ENCODE data around the gene PRKRIP1. TPM values are rescaled to one million over a fixed set of nuclear protein-coding genes. Genes with fewer than 3 reads are reported as not detected.

PRKRIP1 gene
- polyA plus RNA-seq, 6 donors from 2014 or later = 13.1 to 28.6 (median 17.4) TPM

DNA sequence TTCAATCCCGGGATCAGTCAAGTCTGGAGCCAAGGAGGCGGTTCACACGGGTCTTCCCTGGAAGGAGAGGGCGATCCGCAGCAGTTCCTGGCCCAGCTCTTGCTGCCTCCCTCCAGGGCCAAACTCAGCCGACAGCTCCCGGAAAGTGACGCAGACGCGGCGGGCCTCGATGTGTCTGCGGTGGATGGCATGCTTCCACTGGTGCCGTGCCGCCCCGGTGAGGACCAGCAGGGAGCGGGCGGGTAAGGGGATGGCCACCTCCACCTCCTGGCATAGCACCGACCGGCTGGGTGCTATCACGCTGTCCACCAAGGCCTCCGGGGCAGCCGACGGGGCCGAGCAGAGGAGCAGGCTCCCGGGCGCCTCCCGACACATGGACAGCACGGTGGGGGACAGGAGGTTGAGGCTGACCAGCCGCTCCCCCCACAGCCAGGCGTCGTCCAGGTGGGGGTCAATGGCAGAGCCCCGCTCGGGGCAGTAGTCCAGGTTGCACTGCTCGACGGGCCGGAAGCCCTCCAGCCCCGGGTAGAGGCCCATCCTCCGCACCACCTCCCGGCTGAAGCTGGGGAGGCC is 61.3 kb downstream of the PRKRIP1 start:
- no peaks in the 10 kb centered on the region for H3K27me3 Mint-ChIP-seq
- H3K36me3 Mint-ChIP-seq = peaks cover 0 to 6% of the 10 kb centered on the region in 2 donors
- no peak overlapping the region for H3K27ac Mint-ChIP-seq
- DNase-seq (no peak), ATAC-seq (ENCODE audit: low read depth in 2 of 2) (no peak)
- no peaks in the 10 kb centered on the region for H3K9me3 Mint-ChIP-seq
- no peak overlapping the region for H3K4me3 Mint-ChIP-seq
- peaks cover 8 to 20% (median 19%) of the 10 kb centered on the region in 3 donors for H3K4me1 Mint-ChIP-seq

DNA sequence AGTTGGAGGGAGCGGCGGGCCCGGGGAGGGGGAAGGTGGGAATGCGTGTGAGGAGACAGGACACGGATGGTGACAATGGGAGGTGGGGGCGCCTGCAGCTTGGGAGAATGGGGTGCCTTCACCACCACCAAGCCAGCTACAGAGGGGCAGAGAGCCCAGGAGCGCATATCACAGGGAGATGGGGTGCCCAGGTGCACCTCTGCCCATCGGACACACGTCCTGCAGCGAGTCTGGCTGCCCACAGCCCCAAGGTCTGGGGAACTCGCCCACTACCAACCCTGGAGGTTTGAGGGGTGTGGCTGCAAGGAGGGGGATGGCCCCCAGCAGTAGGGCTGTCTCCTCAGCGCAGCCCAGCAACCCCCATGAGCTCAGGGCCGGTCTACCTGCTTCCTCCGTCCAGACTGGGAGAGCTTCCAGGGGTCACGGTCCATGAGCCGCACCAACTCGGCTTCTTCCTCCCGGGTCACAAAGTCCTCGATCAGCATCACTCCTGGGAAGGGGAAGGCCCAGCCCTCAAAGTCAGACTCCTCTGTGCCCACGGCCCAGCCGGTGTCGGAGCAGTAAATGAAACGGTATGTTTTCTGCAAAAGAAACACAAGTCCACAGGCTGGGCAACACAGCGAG is 63.2 kb downstream of the PRKRIP1 start:
- H3K36me3 Mint-ChIP-seq = peaks cover 0 to 6% of the 10 kb centered on the region in 2 donors
- H3K4me3 Mint-ChIP-seq = no peak overlapping the region
- H3K27me3 Mint-ChIP-seq = no peaks in the 10 kb centered on the region
- no peak for ATAC-seq (ENCODE audit: low read depth in 2 of 2)
- H3K27ac Mint-ChIP-seq = peak overlapping the region in 1 of 6 donors; percentile 18
- H3K4me1 Mint-ChIP-seq = peaks cover 17 to 36% (median 30%) of the 10 kb centered on the region in 3 donors
- no peak for DNase-seq
- no peaks in the 10 kb centered on the region for H3K9me3 Mint-ChIP-seq

DNA sequence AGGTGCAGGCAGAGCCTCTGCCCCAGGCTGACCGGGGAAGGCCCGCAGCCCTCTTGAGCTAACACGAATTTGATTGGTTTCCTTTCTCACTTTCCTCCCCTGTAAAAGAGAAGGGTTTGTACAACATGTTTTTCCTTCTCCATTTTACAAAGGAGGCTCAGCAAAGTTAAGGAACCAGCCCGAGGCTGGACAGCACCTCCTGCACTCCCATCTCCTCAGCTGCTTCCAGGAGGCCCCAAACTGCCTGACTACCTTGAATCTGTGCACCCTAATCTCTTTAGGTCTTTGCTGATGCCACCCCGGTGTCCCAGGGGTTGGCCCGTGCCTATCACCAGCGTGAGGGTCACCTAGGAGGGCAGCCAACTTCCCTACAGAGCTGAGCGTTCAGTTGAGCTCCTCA is 64.3 kb downstream of the PRKRIP1 start:
- Mint-ChIP-seq H3K27me3 (no peaks in the 10 kb centered on the region), H3K36me3 (no peaks in the 10 kb centered on the region), H3K27ac (peak overlapping the region in 1 of 6 donors; percentile 63), H3K4me1 (peaks cover 15 to 39% (median 25%) of the 10 kb centered on the region in 3 donors), H3K9me3 (no peaks in the 10 kb centered on the region), H3K4me3 (peak overlapping the region in 1 of 8 donors; percentile 24)
- DNase-seq (no peak), ATAC-seq (ENCODE audit: low read depth in 2 of 2) (no peak)

DNA sequence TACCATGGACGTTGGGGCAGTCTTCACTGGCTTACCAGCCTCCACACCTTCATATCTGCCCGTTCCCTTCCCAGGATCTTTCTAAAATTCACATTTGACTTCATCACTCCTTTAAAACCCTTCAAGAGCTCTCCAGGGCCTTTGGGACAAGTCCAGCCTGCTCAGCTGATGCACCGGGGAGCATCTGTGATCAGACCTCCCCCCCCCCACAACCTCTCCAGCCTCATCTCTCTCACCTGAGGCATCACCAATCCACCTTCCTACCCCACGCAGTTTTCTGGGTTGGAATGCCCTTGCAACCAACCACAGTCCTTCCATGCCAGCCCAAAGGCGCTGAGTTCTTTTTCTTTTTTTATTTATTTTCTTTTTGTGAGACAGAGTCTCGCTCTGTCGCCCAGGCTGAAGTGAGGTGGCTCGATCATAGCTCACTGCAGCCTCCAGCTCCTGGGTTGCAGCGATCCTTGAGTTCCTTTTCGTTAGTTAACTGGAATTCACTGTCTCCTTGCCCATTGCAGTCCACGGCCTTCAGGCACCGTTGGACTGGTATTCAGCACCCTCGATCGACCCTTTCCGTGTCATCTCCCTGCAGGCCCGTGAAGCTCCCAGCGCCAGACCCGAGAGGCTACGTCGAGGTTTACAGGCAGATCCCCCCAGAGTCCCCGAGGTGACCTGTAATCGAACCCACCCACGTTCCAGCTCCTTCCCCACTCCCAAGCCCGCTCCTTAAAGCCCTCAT is 67.8 kb downstream of the PRKRIP1 start:
- Mint-ChIP-seq H3K27ac (peak overlapping the region in 4 of 6 donors; percentile 33 to 94 (median 74)), H3K4me1 (peaks cover 24 to 53% (median 40%) of the 10 kb centered on the region in 3 donors), H3K9me3 (no peaks in the 10 kb centered on the region), H3K4me3 (peak overlapping the region; percentile 81 to 95 (median 87)), H3K27me3 (no peaks in the 10 kb centered on the region), H3K36me3 (no peaks in the 10 kb centered on the region)
- no peak for ATAC-seq (ENCODE audit: low read depth in 2 of 2)
- DNase-seq = no peak

DNA sequence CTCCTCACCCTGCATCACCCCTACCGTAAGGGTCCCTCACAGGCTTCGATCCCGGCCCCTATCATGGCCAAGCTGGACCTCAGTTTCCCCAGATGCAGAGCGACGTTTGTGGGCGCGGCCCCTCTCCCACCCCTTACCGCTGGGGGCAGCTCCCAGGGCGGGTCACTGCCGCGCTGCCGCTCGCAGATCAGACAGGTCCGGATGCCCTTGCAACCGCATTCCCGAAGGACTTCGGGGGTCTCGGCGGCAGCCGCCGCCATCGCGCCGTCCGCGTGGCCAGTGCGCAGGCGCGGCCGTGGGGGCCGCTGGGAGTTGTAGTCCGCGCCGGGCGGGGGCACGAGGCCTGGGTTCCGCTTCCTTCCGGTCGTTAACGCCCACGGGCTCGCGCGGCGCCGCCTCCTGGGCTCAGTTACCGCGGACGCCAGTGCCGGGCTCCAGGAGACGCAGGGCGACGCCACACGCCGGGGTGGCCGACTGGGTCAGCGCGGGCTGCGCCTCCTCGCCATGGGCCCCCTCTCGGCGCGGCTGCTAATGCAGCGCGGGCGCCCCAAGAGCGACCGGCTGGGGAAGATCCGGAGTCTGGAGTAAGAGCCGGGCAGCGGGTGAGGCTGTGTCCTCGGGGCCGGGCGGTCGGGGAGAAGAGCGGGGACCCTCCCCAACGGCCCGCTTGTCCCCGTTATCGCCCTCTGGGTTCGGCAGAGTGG is 68.6 kb downstream of the PRKRIP1 start, which contains the start of the genes ALKBH4 and LRWD1:
ALKBH4 (minus strand) TSS at position 287 of the 704 bp plus-strand sequence; CDS start at position 260, 27 bp downstream.
LRWD1 (plus strand) TSS at position 408 of the 704 bp plus-strand sequence; CDS start at position 505, 97 bp downstream.
- peak within 1 kb of the TSS; percentile 47 to 94 (median 74) for H3K27ac Mint-ChIP-seq
- H3K4me3 Mint-ChIP-seq = peak within 1 kb of the TSS; percentile 81 to 95 (median 87)
- peaks cover 24 to 53% (median 40%) of the 10 kb centered on the region in 3 donors for H3K4me1 Mint-ChIP-seq
- H3K36me3 Mint-ChIP-seq = no peaks in the 10 kb centered on the region
- H3K27me3 Mint-ChIP-seq = no peaks in the 10 kb centered on the region
- DNase-seq (peak; percentile 93), ATAC-seq (ENCODE audit: low read depth in 2 of 2) (peak; percentile 97)
- H3K9me3 Mint-ChIP-seq = no peaks in the 10 kb centered on the region

DNA sequence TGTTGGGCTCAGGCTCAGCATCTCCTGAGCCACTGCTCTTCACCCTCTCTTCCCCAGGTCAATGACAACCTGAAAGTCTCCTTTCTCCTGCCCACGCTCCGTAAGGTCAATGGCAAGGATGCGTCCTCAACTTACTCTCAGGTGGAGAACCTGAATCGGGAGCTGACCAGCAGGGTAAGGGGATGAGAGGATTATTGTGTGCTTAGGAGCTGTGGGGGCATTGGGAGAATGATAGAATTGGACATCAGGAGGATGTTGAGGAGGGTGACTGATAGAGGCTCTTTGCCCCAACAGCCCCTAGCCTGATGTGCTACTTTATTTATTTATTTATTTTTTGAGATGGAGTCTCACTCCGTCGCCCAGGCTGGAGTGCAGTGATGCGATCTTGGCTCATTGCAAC is 69.9 kb downstream of the PRKRIP1 start:
- Mint-ChIP-seq H3K36me3 (no peaks in the 10 kb centered on the region), H3K4me3 (peak overlapping the region; percentile 81 to 95 (median 87)), H3K27me3 (no peaks in the 10 kb centered on the region), H3K9me3 (no peaks in the 10 kb centered on the region), H3K4me1 (peaks cover 23 to 47% (median 35%) of the 10 kb centered on the region in 3 donors), H3K27ac (peak overlapping the region in 4 of 6 donors; percentile 33 to 84 (median 66))
- DNase-seq (no peak), ATAC-seq (ENCODE audit: low read depth in 2 of 2) (no peak)

DNA sequence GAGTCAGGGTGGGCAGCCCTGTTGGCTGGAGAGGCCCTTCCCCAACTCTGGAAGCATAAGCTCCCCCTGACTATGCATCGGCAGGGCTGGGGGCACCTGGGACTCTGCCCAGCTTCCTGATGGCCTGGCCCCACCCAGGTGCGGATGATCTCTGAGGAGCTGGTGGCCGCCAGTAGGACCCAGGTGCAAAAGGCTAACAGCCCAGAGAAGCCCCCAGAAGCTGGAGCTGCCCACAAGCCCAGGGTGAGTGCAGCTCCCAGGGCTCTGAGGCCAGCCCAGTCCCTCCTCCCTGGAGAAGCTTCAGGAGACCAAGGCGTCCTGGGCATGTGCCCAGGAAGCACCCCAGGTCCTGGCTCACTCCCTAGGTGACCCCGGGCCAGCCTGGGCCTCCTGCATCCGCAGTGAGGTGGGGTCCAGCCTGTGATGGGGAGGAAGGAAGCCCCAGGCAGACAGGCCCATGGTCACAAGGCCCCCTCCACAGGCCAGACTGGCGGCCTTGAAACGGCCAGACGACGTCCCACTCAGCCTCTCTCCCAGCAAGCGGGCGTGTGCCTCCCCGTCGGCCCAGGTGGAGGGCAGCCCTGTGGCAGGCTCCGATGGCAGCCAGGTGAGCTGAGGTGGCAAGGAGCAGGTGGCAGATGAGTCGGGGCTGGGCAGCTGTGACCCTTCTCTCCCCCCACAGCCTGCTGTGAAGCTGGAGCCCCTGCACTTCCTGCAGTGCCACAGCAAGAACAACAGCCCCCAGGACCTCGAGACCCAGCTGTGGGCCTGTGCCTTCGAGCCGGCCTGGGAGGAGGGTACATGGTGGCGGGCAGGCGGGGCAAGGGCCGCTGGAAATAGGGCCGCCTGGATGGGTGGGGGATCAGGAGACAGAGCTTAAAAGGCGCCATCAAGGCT is 71.7 kb downstream of the PRKRIP1 start:
- ATAC-seq (ENCODE audit: low read depth in 2 of 2) = no peak

DNA sequence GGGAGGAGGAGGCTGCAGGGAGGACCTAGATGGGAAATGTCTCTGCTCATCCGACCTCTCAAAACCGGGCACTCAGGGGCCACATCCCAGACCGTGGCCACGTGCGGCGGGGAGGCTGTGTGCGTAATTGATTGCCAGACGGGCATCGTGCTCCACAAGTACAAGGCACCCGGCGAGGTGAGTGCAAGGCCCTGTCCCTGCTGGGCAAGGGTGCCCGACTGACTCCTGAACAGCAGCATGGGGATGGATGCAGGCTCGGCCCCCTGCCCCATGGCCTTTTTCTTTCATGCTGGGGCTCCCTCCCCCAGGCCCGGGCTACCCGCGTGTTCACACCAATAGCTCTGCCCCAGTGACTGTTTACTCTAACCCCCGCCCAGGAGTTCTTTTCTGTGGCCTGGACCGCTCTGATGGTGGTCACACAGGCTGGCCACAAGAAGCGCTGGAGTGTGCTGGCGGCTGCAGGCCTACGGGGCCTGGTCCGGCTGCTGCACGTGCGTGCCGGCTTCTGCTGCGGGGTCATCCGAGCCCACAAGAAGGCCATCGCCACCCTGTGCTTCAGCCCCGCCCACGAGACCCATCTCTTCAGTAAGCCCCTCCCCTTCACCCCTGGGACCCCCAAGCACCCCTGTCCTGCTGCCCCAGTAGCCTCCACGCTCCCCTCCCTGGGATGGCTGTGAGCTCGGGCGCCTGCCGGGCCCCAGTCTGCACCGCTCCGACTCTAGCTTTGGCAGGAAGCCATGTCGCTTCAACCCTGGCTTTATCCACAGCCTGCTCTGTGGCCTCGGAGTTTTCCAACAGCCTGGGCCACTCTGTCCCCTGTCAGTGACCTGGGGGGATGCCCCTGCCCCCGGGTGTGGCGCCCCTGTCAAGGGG is 72.6 kb downstream of the PRKRIP1 start:
- H3K9me3 Mint-ChIP-seq = no peaks in the 10 kb centered on the region
- no peaks in the 10 kb centered on the region for H3K27me3 Mint-ChIP-seq
- no peak overlapping the region for H3K4me3 Mint-ChIP-seq
- H3K27ac Mint-ChIP-seq = no peak overlapping the region
- peaks cover 21 to 30% (median 21%) of the 10 kb centered on the region in 3 donors for H3K4me1 Mint-ChIP-seq
- no peak for ATAC-seq (ENCODE audit: low read depth in 2 of 2)
- H3K36me3 Mint-ChIP-seq = no peaks in the 10 kb centered on the region
- DNase-seq = no peak

More for the DNA sequence above, 71.7 kb downstream of the PRKRIP1 start:
- Mint-ChIP-seq H3K27me3 (no peaks in the 10 kb centered on the region), H3K9me3 (no peaks in the 10 kb centered on the region), H3K4me3 (peak overlapping the region in 1 of 8 donors; percentile 44), H3K36me3 (no peaks in the 10 kb centered on the region), H3K27ac (no peak overlapping the region), H3K4me1 (peaks cover 23 to 36% (median 23%) of the 10 kb centered on the region in 3 donors)
- no peak for DNase-seq

DNA sequence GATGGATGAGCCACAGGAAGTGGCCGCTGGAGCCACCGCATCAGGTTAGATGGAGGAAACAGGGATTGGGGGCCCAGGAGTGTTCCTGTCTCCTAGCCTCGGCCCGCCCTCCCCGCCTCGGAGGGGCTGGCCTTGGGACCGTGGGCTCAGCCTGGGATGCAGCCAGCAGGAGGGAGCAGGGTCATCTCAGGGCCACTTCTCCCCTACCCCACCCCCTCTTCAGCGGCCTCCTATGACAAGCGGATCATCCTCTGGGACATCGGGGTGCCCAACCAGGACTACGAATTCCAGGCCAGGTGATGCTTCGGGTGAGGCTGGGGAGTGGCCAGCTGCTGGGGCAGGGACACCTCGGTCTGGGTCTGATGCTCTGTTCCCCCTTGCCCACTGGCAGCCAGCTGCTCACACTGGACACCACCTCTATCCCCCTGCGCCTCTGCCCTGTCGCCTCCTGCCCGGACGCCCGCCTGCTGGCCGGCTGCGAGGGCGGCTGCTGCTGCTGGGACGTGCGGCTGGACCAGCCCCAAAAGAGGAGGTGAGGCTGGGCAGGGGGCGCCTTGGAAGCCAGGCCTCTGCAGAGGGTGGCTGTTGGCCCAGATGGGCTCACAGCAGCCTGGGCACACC is 73.3 kb downstream of the PRKRIP1 start:
- DNase-seq (no peak), ATAC-seq (ENCODE audit: low read depth in 2 of 2) (no peak)
- Mint-ChIP-seq H3K27me3 (no peaks in the 10 kb centered on the region), H3K9me3 (no peaks in the 10 kb centered on the region), H3K36me3 (no peaks in the 10 kb centered on the region), H3K4me1 (peaks cover 15 to 24% (median 17%) of the 10 kb centered on the region in 3 donors), H3K27ac (no peak overlapping the region), H3K4me3 (no peak overlapping the region)

DNA sequence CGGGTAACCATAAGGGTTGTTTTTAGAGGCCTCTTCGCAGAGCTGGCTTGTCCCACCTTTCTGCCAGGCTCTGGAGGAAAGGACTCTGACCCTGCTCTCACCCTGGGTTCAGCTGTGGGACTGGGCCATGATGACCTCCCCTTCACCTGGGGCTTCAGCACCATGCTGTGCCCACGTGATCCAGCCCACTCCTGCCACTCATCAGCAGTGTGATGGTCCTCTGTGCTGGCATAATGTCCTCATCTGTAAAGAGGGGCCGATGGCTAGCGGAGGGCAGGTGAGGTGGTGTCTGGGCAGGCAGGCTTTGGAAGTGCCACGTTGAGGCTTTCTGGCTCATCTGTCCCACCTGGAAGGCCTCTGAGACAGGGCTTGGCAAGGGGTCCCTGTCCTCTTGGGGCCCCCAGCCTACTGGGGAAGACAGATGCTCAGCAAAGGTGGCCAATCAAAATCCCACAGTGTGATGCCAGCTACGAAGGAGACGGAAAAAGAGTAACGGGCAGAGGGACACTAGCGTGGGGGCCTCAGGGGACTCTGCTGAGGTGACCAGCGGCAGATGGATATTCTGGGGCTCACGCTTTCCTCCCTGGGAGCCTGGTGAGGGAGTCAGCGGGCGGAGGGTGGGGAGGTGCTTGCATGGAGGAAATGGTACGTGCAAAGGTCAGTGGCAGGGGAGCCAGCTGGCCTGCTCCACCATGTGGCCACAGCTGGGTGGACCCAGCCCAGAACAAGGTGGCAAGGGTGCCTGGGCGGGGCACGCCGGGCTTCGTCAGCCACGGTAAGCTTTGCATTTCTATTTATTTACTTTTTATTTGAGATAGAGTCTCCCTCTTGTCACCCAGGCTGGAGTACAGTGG is 74.0 kb downstream of the PRKRIP1 start:
- H3K27ac Mint-ChIP-seq = peak overlapping the region in 1 of 6 donors; percentile 24
- peak overlapping the region in 1 of 8 donors; percentile 41 for H3K4me3 Mint-ChIP-seq
- H3K9me3 Mint-ChIP-seq = no peaks in the 10 kb centered on the region
- no peak for DNase-seq
- H3K27me3 Mint-ChIP-seq = no peaks in the 10 kb centered on the region
- no peak for ATAC-seq (ENCODE audit: low read depth in 2 of 2)
- peaks cover 15 to 23% (median 17%) of the 10 kb centered on the region in 3 donors for H3K4me1 Mint-ChIP-seq
- no peaks in the 10 kb centered on the region for H3K36me3 Mint-ChIP-seq

DNA sequence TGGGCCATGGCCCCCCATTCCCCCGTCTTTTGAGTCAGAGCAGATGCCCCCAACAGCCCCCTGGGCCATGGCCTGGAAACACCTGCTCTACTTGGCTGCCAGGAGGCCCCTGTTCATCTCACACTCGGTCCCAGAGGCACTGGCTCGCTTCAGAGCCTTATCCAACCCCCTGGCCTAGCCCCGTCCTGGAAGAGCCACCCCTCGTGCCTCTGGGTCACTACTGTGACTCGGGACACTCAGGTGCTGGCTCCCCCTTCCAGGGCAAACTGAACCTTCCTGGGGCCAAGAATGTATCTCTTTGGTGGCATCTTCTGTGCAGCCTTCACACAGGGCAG is 75.6 kb downstream of the PRKRIP1 start:
- H3K4me1 Mint-ChIP-seq = peaks cover 3 to 10% (median 8%) of the 10 kb centered on the region in 3 donors
- H3K4me3 Mint-ChIP-seq = peak overlapping the region in 1 of 8 donors; percentile 49
- no peak for ATAC-seq (ENCODE audit: low read depth in 2 of 2)
- no peaks in the 10 kb centered on the region for H3K27me3 Mint-ChIP-seq
- H3K36me3 Mint-ChIP-seq = no peaks in the 10 kb centered on the region
- peak overlapping the region in 2 of 6 donors; percentile 70 to 84 for H3K27ac Mint-ChIP-seq
- no peaks in the 10 kb centered on the region for H3K9me3 Mint-ChIP-seq
- DNase-seq = no peak

All from naive B cell (primary cell).